ENCODE measurements around the gene CAMK1D.

GRCh38 chr10:12364559-12364958, 15.2 kb downstream of the CAMK1D start:
- TF ChIP-seq CTCF (conservative IDR thresholded peaks at IDR 0.05; ENCODE audit: low read depth in 2 of 2) (no peak), EZH2phosphoT487 (IDR thresholded peaks at IDR 0.05; ENCODE audit: unreplicated experiment) (no peak)
